Neural crest cell (in vitro differentiated cells): ENCODE results near the gene SNCAIP. TPM values are rescaled to one million over a fixed set of nuclear protein-coding genes. Genes with fewer than 3 reads are reported as not detected.
"Not testable (repeated sequence)": the region's sequence is repeated elsewhere in the genome, so short reads cannot be mapped to it uniquely, and the experiment has no call there.

Experiments
- DNase-seq: peaks from one replicate; pipeline ENCODE4 v3.0.0; 2021; ENCODE audit warnings: low read depth, mixed read lengths, low spot score
- H3K27ac Mint-ChIP-seq: one replicate; pipeline ENCODE4 v1.8.0; 2021; ENCODE audit warnings: mild to moderate bottlenecking, mixed read lengths; ENCODE audit not compliant: unreplicated experiment
- H3K27me3 Mint-ChIP-seq: 2 replicates; pipeline ENCODE4 v1.8.0; 2021; ENCODE audit warnings: low read depth, mild to moderate bottlenecking, mixed read lengths
- H3K36me3 Mint-ChIP-seq: 2 replicates; pipeline ENCODE4 v1.8.0; 2021; ENCODE audit warnings: low read depth, mild to moderate bottlenecking, mixed read lengths
- H3K4me1 Mint-ChIP-seq: 2 replicates; pipeline ENCODE4 v1.8.0; 2021; ENCODE audit warnings: mixed read lengths
- H3K4me3 Mint-ChIP-seq: one replicate; pipeline ENCODE4 v1.8.0; 2021; ENCODE audit warnings: mild to moderate bottlenecking, mixed read lengths
- H3K9me3 Mint-ChIP-seq: 2 replicates; pipeline ENCODE4 v1.8.0; 2021; ENCODE audit warnings: mixed read lengths
- total RNA-seq: library from RNA; stranded (reverse); gene quantifications from 2 replicates; pipeline ENCODE4 v1.2.1, GENCODE V29; 2021
- TF ChIP-seq, protein P1 (sequence below): fragments of 200-600 bp; sonication (generic); conservative IDR thresholded peaks from 2 replicates; pipeline ENCODE4 v1.5.0; 2021; ENCODE audit warnings: antibody characterized with exemption, mild to moderate bottlenecking

The SNCAIP gene
- total RNA-seq, 1 donor from 2014 or later, result 10.2 TPM

DNA sequence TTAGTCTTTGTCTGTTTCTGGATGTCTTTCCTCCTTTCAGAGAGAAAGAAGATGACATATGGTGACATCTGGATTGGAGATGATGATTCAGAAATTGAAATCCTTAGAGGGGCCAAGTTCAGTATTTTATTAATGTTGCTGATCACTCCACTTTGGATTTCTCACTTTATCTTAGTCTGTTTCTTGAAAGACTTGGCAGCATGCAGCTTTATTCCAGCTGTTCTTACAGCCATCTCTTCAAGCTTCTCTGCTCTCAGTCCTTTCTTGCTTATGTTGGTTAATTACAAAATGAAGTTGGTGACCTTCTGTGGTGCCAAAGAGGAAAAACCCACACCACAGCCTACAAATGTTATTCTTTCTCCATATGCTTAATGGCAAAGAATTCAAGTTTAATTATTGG is 62.1 kb downstream of the SNCAIP start:
- H3K4me1 Mint-ChIP-seq, result no peaks in the 10 kb centered on the region
- no peak overlapping the region for H3K4me3 Mint-ChIP-seq
- no peak overlapping the region for H3K27ac Mint-ChIP-seq
- no peaks in the 10 kb centered on the region for H3K27me3 Mint-ChIP-seq
- H3K9me3 Mint-ChIP-seq, result no peaks in the 10 kb centered on the region
- peaks cover 2% of the 10 kb centered on the region for H3K36me3 Mint-ChIP-seq
- TF ChIP-seq, protein P1, sequence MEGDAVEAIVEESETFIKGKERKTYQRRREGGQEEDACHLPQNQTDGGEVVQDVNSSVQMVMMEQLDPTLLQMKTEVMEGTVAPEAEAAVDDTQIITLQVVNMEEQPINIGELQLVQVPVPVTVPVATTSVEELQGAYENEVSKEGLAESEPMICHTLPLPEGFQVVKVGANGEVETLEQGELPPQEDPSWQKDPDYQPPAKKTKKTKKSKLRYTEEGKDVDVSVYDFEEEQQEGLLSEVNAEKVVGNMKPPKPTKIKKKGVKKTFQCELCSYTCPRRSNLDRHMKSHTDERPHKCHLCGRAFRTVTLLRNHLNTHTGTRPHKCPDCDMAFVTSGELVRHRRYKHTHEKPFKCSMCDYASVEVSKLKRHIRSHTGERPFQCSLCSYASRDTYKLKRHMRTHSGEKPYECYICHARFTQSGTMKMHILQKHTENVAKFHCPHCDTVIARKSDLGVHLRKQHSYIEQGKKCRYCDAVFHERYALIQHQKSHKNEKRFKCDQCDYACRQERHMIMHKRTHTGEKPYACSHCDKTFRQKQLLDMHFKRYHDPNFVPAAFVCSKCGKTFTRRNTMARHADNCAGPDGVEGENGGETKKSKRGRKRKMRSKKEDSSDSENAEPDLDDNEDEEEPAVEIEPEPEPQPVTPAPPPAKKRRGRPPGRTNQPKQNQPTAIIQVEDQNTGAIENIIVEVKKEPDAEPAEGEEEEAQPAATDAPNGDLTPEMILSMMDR, result no peak
- DNase-seq, result no peak

DNA sequence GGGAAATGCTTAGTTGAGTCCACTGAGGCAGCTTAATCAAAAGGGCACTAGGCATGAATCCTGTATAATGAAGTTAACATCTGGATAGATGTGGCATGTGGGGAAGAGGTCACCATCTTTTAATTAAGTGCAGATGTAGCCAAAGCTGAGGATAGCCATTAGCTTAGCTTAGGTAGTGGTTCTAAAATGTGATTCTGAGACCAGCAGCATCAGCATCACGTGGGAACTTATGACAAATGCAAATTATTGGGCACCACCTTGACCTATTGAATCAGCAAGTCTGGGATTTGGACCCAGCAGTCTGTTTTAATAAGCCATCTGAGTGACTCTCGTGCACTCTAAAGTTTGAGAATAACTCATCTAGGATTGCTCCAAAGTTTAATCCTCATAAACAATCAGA is 63.8 kb downstream of the SNCAIP start:
- no peak for DNase-seq
- Mint-ChIP-seq H3K4me3 (no peak overlapping the region), H3K36me3 (peaks cover 2% of the 10 kb centered on the region), H3K27ac (no peak overlapping the region), H3K4me1 (no peaks in the 10 kb centered on the region), H3K9me3 (no peaks in the 10 kb centered on the region), H3K27me3 (no peaks in the 10 kb centered on the region)
- TF ChIP-seq, protein P1, result no peak

- no peaks in the 10 kb centered on the region for H3K9me3 Mint-ChIP-seq
- H3K27me3 Mint-ChIP-seq, result no peaks in the 10 kb centered on the region
- TF ChIP-seq, protein P1, result no peak
- H3K36me3 Mint-ChIP-seq, result peaks cover 2% of the 10 kb centered on the region
- H3K4me3 Mint-ChIP-seq, result no peak overlapping the region
- H3K27ac Mint-ChIP-seq, result no peak overlapping the region
- no peak for DNase-seq
- H3K4me1 Mint-ChIP-seq, result no peaks in the 10 kb centered on the region
Measured at GRCh38 chr5:122376250-122376649, 64.2 kb downstream of the SNCAIP start.

DNA sequence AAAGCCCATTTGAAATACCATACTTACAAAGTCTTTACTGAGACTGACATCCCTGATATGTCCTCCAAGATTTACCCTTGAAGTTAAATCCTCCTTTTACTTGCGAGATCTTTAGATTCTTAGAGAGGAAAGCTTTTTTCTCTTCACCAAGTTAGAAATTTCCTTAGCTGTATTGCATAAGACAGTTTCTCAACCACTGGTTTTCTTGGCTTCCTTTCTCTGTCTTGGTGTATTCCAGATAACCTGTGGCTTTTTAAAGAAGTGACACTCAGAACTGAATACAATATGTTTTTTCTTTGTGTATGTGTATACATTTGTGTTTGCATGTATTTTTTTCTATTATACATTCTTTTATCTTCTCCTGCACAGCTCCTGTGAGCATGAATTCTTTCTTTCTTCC is 65.0 kb downstream of the SNCAIP start:
- Mint-ChIP-seq H3K27me3 (no peaks in the 10 kb centered on the region), H3K27ac (no peak overlapping the region), H3K4me3 (no peak overlapping the region), H3K36me3 (peaks cover 4% of the 10 kb centered on the region), H3K4me1 (no peaks in the 10 kb centered on the region), H3K9me3 (no peaks in the 10 kb centered on the region)
- DNase-seq, result no peak
- TF ChIP-seq, protein P1, result no peak

GRCh38 chr5:122382938-122383337 is 70.9 kb downstream of the SNCAIP start:
- H3K36me3 Mint-ChIP-seq, H3K27me3 Mint-ChIP-seq, H3K4me3 Mint-ChIP-seq, H3K4me1 Mint-ChIP-seq, H3K9me3 Mint-ChIP-seq, DNase-seq, H3K27ac Mint-ChIP-seq: not testable (repeated sequence)

DNA sequence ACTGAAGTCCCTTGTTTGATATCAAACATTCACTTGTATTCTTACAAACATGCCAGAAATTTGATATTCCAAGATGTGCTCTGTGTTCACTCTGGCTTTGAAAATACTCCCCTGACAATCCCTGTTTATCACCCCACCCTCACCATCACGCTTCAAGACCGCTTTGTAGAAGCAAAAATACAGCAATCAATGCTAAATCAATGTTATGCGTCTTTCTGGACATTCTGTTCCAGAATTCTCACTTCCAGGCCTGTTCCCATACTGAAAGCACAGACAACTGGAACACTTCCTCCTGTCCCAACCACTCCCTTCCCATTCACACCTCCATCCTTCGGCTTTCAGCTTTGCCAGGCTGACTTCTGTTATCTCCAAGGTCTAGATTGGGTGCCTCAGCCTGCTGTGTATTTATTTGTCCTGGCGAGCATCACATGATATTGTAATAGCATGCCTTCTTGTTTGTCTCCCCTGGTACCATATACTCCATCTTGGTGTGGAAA is 72.8 kb downstream of the SNCAIP start:
- H3K4me1 Mint-ChIP-seq, result peaks cover 4% of the 10 kb centered on the region

More for the DNA sequence above, 72.8 kb downstream of the SNCAIP start:
- H3K36me3 Mint-ChIP-seq, result peaks cover 4% of the 10 kb centered on the region
- TF ChIP-seq, protein P1, result no peak
- DNase-seq, result no peak
- no peak overlapping the region for H3K4me3 Mint-ChIP-seq
- no peaks in the 10 kb centered on the region for H3K9me3 Mint-ChIP-seq
- H3K27me3 Mint-ChIP-seq, result no peaks in the 10 kb centered on the region
- H3K27ac Mint-ChIP-seq, result no peak overlapping the region
